Psoas muscle (tissue), 8 donors: Measurements from ENCODE around the gene TTLL11. TPM values are rescaled to one million over a fixed set of nuclear protein-coding genes. Genes with fewer than 3 reads are reported as not detected.
A peak's percentile ranks its signal among the peaks of the same experiment; 100 is the strongest.

Source experiments
- ATAC-seq, 4 donors: fragments of 200-7000 bp; cut with Tn5 transposase; one replicate each; pipeline ENCODE4 v1.9.1; 2020; ENCODE audit warnings: moderate library complexity in 3 of 4, mild to moderate bottlenecking in 2 of 4
- DNase-seq, 2 donors: peaks; one replicate each; pipeline ENCODE4 v3.0.0-alpha.2; 2020
- H3K27ac ChIP-seq: fragments of 200-600 bp; one replicate; pipeline ENCODE4 v1.8.0; 2022
- H3K27me3 ChIP-seq, 3 donors: fragments of 200-600 bp in 1 of 3; one replicate each; pipeline versions ENCODE4 v1.6.1 to v1.8.0; 2013 to 2022; ENCODE audit warnings: low read length in 2 of 3, mild to moderate bottlenecking in 2 of 3, moderate library complexity in 1 of 3; ENCODE audit not compliant: insufficient read depth in 3 of 3
- H3K36me3 ChIP-seq, 2 donors: fragments of 200-600 bp in 1 of 2; one replicate each; pipeline versions ENCODE4 v1.6.1 to v1.8.0; 2013 to 2022; ENCODE audit warnings: low read depth in 1 of 2, mild to moderate bottlenecking in 1 of 2, moderate library complexity in 1 of 2; ENCODE audit not compliant: insufficient read depth in 1 of 2
- H3K4me1 ChIP-seq: fragments of 200-600 bp; one replicate; pipeline ENCODE4 v1.8.0; 2022
- H3K4me3 ChIP-seq: fragments of 200-600 bp; one replicate; pipeline ENCODE4 v1.8.0; 2022; ENCODE audit warnings: mild to moderate bottlenecking
- H3K9me3 ChIP-seq: fragments of 200-600 bp; one replicate; pipeline ENCODE4 v1.8.0; 2022
- CTCF ChIP-seq: fragments of 200-600 bp; IDR thresholded peaks from one replicate; pipeline ENCODE4 v1.8.0; 2022; ENCODE audit warnings: antibody characterized with exemption
- WGBS, 3 donors: extraction: QIAGEN DNeasy Blood & Tissue Kit; methylation state at CpG; one replicate each; pipeline versions ENCODE4 v1.1.6 to v1.1.7; 2013; 5-methylcytosine and 5-hydroxymethylcytosine counted together
- intact Hi-C, 2 donors: fragments of 100-400 bp; cut with DNase I; formaldehyde crosslinking; loops; one replicate each; pipeline versions ENCODE4 v1.11.0 to v1.14.2; 2022
- long read RNA-seq, 2 donors: library from polyadenylated mRNA; unstranded; transcript quantifications; one replicate each; pipeline ENCODE4 v2.0.0, GENCODE V29; 2021
- polyA plus RNA-seq, 3 donors: library from polyadenylated mRNA; stranded (reverse); fragments of 200-250 nt; gene quantifications; one replicate each; pipeline ENCODE4 v1.2.3, GENCODE V29; 2013
- total RNA-seq, 4 donors: library from RNA; stranded (reverse); fragmentation: NEBNext Ultra II Directional in 2 of 4; extraction: Animal tissue kit (Norgen Biotek cat#: 25700) in 2 of 4; gene quantifications; one replicate each; pipeline versions ENCODE4 v1.2.1 to v1.2.4, GENCODE V29; 2021 to 2023
- donor health status: healthy with polysubstance abuse.
- donor health status: DM: no; HTN: no; CAD: no; lungs with moderate emphysema.
- donor health status: Bipolar disorder and iron deficiency.
- donor health status: healthy.
- donor health status: DM: yes; HTN: yes; CAD: no.
- donor health status: DM: no; HTN: no; CAD: no.
- donor health status: DM: no; HTN: no; CAD: no.
- donor health status: DM: yes; HTN: yes; CAD: no.

The TTLL11 gene
- total RNA-seq (10 to 100 TPM; 16.4 to 56.4 (median 48.4) TPM), polyA plus RNA-seq (10 to 100 TPM; 15.1 to 19.3 (median 16.5) TPM)
- long read RNA-seq, donor 1, transcript TTLL11-202 (4 exons, 2,012 nt) = major isoform, 7 of 15 reads
- long read RNA-seq, donor 1, transcript TTLL11-206 (3 exons, 1,038 nt) = minor isoform, 5 of 15 reads
- long read RNA-seq, donor 1, partial matches to known transcripts = 1 of 15 reads
- long read RNA-seq, donor 1, other reads (novel, unspliced or antisense) = 0 of 15 reads
- long read RNA-seq, donor 2, transcript TTLL11-202 (4 exons, 2,012 nt) = major isoform, 6 of 13 reads
- long read RNA-seq, donor 2, partial matches to known transcripts = 1 of 13 reads
- long read RNA-seq, donor 2, other reads (novel, unspliced or antisense) = 4 of 13 reads

GRCh38 chr9:122092611-122093506, at the start of gene TTLL11:
Gene TTLL11, minus strand, starts transcription at chr9:122093308. Its CDS starts 160 bp downstream, at chr9:122093148.
- no peaks in the 10 kb centered on the region for H3K27me3 ChIP-seq
- WGBS, 3 donors = 0 to 1% (median 0%) methylated on average over 59 to 98 of the region's 98 CpGs
- H3K36me3 ChIP-seq = peaks cover 0 to 9% of the 10 kb centered on the region in 2 donors
- ATAC-seq = peak; percentile 90 to 94 (median 92)
- DNase-seq = peak; percentile 98 to 99
- peak within 1 kb of the TSS; percentile 94 for H3K27ac ChIP-seq
- H3K4me1 ChIP-seq = peaks cover 41% of the 10 kb centered on the region
- no peaks in the 10 kb centered on the region for H3K9me3 ChIP-seq
- TF ChIP-seq CTCF = no peak
- peak within 1 kb of the TSS; percentile 96 for H3K4me3 ChIP-seq
- intact Hi-C loops = loop anchor here in 1 of 2 donors (10.0 kb wide), 1 partner anchor 362 kb away; no protein-coding TSS in a partner anchor

GRCh38 chr9:122141671-122142070, 48.6 kb upstream of the TTLL11 start:
- Histone ChIP-seq H3K36me3 (peaks cover 7 to 49% of the 10 kb centered on the region in 2 donors), H3K4me1 (no peaks in the 10 kb centered on the region), H3K9me3 (no peaks in the 10 kb centered on the region), H3K27ac (peak overlapping the region; percentile 31), H3K27me3 (no peaks in the 10 kb centered on the region), H3K4me3 (no peak overlapping the region)
- TF ChIP-seq CTCF = no peak
- no peak for ATAC-seq
- intact Hi-C loops = no loop called here
- WGBS, 3 donors = 56 to 61% (median 61%) methylated on average over 5 of the region's 5 CpGs
- no peak for DNase-seq

- intact Hi-C loops = no loop called here
- H3K27me3 ChIP-seq = no peaks in the 10 kb centered on the region
- peaks cover 7 to 39% of the 10 kb centered on the region in 2 donors for H3K36me3 ChIP-seq
- H3K4me1 ChIP-seq = no peaks in the 10 kb centered on the region
- ATAC-seq (no peak), DNase-seq (no peak)
- 73 to 83% (median 74%) methylated on average over 8 of the region's 8 CpGs for WGBS, 3 donors
- H3K4me3 ChIP-seq = no peak overlapping the region
- TF ChIP-seq CTCF = no peak
- H3K9me3 ChIP-seq = no peaks in the 10 kb centered on the region
- H3K27ac ChIP-seq = peak overlapping the region; percentile 31
These were observed 47.5 kb upstream of the TTLL11 start for GRCh38 chr9:122140368-122141193.

GRCh38 chr9:122138560-122139268, 45.6 kb upstream of the TTLL11 start:
- Histone ChIP-seq H3K36me3 (peaks cover 7 to 20% of the 10 kb centered on the region in 2 donors), H3K4me1 (no peaks in the 10 kb centered on the region), H3K27me3 (no peaks in the 10 kb centered on the region), H3K9me3 (no peaks in the 10 kb centered on the region), H3K4me3 (no peak overlapping the region), H3K27ac (no peak overlapping the region)
- intact Hi-C loops = no loop called here
- DNase-seq (no peak), ATAC-seq (no peak)
- no peak for TF ChIP-seq CTCF
- 71 to 76% (median 74%) methylated on average over 10 of the region's 10 CpGs for WGBS, 3 donors
